Measurements from ENCODE around the gene HLA-DQA1. TPM values are rescaled to one million over a fixed set of nuclear protein-coding genes. Genes with fewer than 3 reads are reported as not detected.

Gene HLA-DQA1
- total and polyA plus RNA-seq, 10 of the 15 experiments (the other 5 are each of a cell fraction or from before 2014, with no cell fraction given), result 289 to 1,769 (median 460) TPM

DNA sequence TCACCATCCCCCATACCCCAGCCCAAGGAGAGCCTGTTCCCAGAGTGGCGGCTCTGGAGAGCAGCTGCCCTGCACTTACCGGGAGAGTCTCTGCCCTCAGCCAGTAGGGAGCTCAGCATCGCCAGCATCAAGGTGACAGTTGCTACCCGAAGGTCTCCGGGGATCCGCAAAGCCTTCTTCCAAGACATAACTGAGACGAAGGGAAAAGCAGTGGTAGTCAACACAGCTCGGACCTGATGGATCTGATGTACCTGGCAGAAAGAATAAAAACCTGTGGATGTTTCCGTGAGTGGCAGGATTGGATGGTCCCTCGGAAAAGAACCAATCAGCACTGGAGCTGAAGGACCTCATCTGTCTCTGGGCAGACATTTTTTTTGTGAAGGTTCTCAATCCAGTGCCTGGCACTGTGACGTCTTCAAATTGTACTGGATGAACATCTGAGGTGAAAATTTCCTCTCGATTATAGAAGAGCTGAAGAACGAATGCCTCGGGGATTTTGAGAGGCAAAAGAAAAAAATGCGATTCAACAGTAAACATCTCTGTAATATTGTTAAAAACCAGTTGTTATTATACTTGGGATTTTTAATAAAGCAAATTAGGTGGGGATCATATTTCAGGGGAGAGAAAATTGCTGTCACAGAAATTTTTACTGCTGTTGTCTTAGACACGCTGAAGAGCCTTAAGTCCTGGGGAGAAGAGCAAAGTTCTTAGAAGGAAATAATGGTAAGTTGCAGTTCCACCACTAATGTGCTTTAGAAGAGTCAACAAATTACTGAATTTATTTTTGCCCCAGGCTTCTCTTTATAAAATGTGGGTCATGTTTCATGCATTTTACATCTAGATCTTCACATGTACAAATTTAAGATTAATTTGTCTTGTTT lies 29.5 kb downstream of the HLA-DQA1 start, which contains the start of gene HLA-DQB1:
HLA-DQB1 (minus strand) TSS at position 238 of the 881 bp plus-strand sequence; CDS start at position 188, 50 bp downstream.
- CTCF ChIA-PET, result interaction anchor here (1.0 to 2.2 kb wide), 7 partner anchors 20 to 253 kb away, joined by 3 to 10 read pairs (median 5); partner anchors contain the start of gene HLA-DQA1
- Histone ChIP-seq H2AFZ (ENCODE audit: control insufficient read depth, low read depth, low read length) (no peak within 1 kb of the TSS), H3K4me1 (ENCODE audit: control insufficient read depth, insufficient read depth, low read length) (peaks cover 22% of the 10 kb centered on the region), H3K36me3 (ENCODE audit: control insufficient read depth in 2 of 2, insufficient read depth in 2 of 2, low read length in 1 of 2) (no peaks in the 10 kb centered on the region; a peak in 2 of 4 replicates), H3K4me2 (ENCODE audit: control insufficient read depth, insufficient read depth) (peak within 1 kb of the TSS; percentile 71), H3K9me3 (replicated peaks; ENCODE audit: control insufficient read depth, insufficient read depth, low read length) (peaks cover 1% of the 10 kb centered on the region; the same call in 2 of the 3 replicates), H3K27ac (ENCODE audit: control insufficient read depth, insufficient read depth) (peak within 1 kb of the TSS; percentile 92), H3K4me3 (peak within 1 kb of the TSS; percentile 55; the same call in 1 of the 2 replicates), H3K27me3 (replicated peaks in 1 of 2; ENCODE audit: control insufficient read depth in 2 of 2, insufficient read depth in 2 of 2, low read length in 1 of 2) (no peaks in the 10 kb centered on the region), H3K9ac (ENCODE audit: control insufficient read depth, insufficient read depth, low read length) (peak within 1 kb of the TSS; percentile 88), H3K79me2 (ENCODE audit: control insufficient read depth, insufficient read depth, low read length) (peaks cover 33% of the 10 kb centered on the region), H4K20me1 (ENCODE audit: control insufficient read depth, insufficient read depth) (no peaks in the 10 kb centered on the region)
- in situ Hi-C loops (cut with MboI), result loop anchor here (5.0 kb wide), 1 partner anchor 96 kb away; the partner anchor contains the start of gene HLA-DQB2
- POLR2A ChIA-PET, result interaction anchor here (0.6 to 11.5 kb wide), 20 partner anchors 8 to 471 kb away, joined by 3 to 168 read pairs (median 5); partner anchors contain the start of genes HLA-DQA1, HLA-DRA, HLA-DRB1 and PSMB9
- SMC1A ChIA-PET (ENCODE audit: uncharacterized antibody, unreplicated experiment), result interaction anchor here (0.6 to 5.7 kb wide), 11 partner anchors 16 to 628 kb away, joined by 3 to 94 read pairs (median 4); partner anchors contain the start of genes HLA-DQA1, PSMB9 and TAP1
- RAD21 ChIA-PET (ENCODE audit: unreplicated experiment), result interaction anchor here (0.6 to 2.6 kb wide), 17 partner anchors 16 to 234 kb away, joined by 3 to 19 read pairs (median 6); partner anchors contain the start of genes HLA-DQA1, HLA-DRA and HLA-DRB1
- DNase-seq (ENCODE audit: low read depth, low spot score) (peak; percentile 77), FAIRE-seq (peak; percentile 89), ATAC-seq (peak; percentile 70)
- under 1% methylated on average over 16 of the region's 16 CpGs for WGBS (ENCODE audit: insufficient coverage, insufficient replicate concordance, low lambda C conversion rate, missing lambda C conversion rate)
- intact Hi-C loops (cut with micrococcal nuclease; ENCODE audit: unreplicated experiment), result loop anchor here (2.0 to 5.0 kb wide), 2 partner anchors 44 to 56 kb away; no protein-coding TSS in a partner anchor
- BruUV-seq (replicated peaks), result TSS peak; percentile 49
- TF ChIP-seq RELA (IDR thresholded peaks at IDR 0.05; ENCODE audit: borderline replicate concordance, partially characterized antibody) (no peak), NFIC (IDR thresholded peaks at IDR 0.05; ENCODE audit: low read depth, low read length) (0 out of 2 replicates have a peak, but pooled peaks have one; percentile 20), PAX5 (IDR thresholded peaks at IDR 0.05; ENCODE audit: borderline replicate concordance, low read depth, low read length) (no peak), SPI1 (IDR thresholded peaks at IDR 0.05; ENCODE audit: borderline replicate concordance, insufficient read depth, low read depth, low read length) (no peak), ATF2 (IDR thresholded peaks at IDR 0.05; ENCODE audit: low read length) (no peak), NBN (IDR thresholded peaks at IDR 0.05) (no peak), IRF5 (IDR thresholded peaks at IDR 0.05; ENCODE audit: borderline replicate concordance) (no peak), NFYA (IDR thresholded peaks at IDR 0.05; ENCODE audit: borderline replicate concordance, low read depth, low read length) (no peak), HDAC2 (IDR thresholded peaks at IDR 0.05) (no peak), SRF (IDR thresholded peaks at IDR 0.05; ENCODE audit: low read depth in 2 of 2, low read length in 2 of 2) (no peak), PML (IDR thresholded peaks at IDR 0.05; ENCODE audit: low read length) (peak; percentile 78; the same call in 1 of the 2 replicates), SMAD5 (IDR thresholded peaks at IDR 0.05; ENCODE audit: low read depth) (0 out of 2 replicates have a peak, but pooled peaks have one; percentile 48), POLR2A (IDR thresholded peaks at IDR 0.05; ENCODE audit: low read depth, low read length) (peak; percentile 72), ASH2L (IDR thresholded peaks at IDR 0.05; ENCODE audit: borderline replicate concordance, low read depth) (no peak), IRF4 (IDR thresholded peaks at IDR 0.05; ENCODE audit: low read depth, low read length) (no peak)
- TF ChIP-seq, protein P1, sequence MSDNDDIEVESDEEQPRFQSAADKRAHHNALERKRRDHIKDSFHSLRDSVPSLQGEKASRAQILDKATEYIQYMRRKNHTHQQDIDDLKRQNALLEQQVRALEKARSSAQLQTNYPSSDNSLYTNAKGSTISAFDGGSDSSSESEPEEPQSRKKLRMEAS (IDR thresholded peaks at IDR 0.05; ENCODE audit: low read depth, low read length), result no peak
- TF ChIP-seq, protein P2, sequence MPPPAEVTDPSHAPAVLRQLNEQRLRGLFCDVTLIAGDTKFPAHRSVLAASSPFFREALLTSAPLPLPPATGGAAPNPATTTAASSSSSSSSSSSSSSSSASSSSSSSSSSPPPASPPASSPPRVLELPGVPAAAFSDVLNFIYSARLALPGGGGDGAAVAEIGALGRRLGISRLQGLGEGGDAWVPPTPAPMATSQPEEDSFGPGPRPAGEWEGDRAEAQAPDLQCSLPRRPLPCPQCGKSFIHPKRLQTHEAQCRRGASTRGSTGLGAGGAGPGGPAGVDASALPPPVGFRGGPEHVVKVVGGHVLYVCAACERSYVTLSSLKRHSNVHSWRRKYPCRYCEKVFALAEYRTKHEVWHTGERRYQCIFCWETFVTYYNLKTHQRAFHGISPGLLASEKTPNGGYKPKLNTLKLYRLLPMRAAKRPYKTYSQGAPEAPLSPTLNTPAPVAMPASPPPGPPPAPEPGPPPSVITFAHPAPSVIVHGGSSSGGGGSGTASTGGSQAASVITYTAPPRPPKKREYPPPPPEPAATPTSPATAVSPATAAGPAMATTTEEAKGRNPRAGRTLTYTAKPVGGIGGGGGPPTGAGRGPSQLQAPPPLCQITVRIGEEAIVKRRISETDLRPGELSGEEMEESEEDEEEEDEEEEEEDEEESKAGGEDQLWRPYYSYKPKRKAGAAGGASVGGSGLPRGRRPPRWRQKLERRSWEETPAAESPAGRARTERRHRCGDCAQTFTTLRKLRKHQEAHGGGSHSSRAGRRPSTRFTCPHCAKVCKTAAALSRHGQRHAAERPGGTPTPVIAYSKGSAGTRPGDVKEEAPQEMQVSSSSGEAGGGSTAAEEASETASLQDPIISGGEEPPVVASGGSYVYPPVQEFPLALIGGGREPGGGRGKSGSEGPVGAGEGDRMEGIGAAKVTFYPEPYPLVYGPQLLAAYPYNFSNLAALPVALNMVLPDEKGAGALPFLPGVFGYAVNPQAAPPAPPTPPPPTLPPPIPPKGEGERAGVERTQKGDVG (CRISPR knock-in tag; IDR thresholded peaks at IDR 0.05), result no peak
